Activated T-helper 1 cell treated with anti-CD3 and anti-CD28 coated beads, Interleukin-2, amount 50 U/mL, for 16 hours (primary cell): ENCODE data around the gene CEP55.
"Not testable (repeated sequence)": the region's sequence is repeated elsewhere in the genome, so short reads cannot be mapped to it uniquely, and the experiment has no call there.

ENCODE experiments used
- DNase-seq, 2 donors: peaks; one replicate each; pipeline ENCODE4 v3.0.0-alpha.2; 2020; ENCODE audit warnings: low read depth in 1 of 2, low spot score in 1 of 2

The CEP55 gene

DNA sequence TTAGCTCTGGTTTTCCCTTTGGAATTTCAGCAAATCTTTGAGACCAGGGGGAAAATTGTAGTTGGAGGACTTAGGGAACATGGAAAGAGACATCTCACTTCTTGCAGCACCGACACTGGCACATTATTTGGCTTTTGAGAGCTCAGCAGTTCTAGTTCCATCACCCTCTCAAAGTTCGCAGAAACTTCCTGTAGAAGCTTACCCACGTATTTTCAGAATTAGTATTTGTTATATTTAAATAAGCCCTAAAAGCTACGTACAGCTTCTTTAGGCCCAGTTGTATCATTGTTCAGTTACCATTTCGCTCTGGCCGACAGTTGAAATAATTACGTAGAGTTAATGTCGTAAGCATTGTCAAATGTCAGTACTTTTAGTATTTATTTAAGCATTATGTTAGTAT, 13.4 kb downstream of the CEP55 start:
- DNase-seq, result no peak

DNA sequence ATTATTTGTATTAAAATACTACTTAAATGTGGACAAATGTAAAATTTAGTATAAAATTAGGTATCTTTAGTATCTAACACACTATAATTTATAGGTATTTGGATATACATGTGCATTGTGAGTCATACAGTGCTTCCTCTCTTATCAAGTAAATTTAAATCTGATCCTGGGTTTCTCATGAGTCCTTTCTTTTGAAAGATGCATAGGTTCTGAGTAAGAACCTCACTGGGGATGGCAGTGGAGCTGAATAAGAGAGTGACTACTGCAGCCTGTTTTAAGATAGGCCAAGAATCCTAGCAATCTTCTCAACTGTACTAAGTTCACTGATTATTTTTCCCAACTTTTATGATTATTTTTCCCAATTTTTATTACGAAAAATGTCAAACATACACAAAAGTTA, 16.2 kb downstream of the CEP55 start:
- DNase-seq, result no peak

DNA sequence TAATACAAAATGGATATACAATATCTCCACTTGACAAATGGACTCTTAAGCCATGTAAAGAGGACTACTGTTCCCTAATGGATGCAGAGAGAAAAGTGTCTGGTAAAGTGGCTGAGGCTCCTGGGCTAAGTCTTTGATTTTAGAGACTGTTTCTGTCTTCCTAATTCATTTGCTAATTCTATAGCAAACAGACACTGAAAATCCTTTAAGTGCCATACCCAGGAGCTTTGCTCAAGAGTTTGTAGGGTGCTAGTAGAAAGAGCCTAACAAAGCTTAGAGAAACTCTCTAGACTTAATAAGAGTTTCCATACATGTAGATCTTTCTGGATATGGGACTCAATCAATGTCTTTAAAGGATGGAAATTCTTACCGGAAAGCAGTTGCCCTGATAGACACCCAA, 16.7 kb downstream of the CEP55 start:
- no peak for DNase-seq

DNA sequence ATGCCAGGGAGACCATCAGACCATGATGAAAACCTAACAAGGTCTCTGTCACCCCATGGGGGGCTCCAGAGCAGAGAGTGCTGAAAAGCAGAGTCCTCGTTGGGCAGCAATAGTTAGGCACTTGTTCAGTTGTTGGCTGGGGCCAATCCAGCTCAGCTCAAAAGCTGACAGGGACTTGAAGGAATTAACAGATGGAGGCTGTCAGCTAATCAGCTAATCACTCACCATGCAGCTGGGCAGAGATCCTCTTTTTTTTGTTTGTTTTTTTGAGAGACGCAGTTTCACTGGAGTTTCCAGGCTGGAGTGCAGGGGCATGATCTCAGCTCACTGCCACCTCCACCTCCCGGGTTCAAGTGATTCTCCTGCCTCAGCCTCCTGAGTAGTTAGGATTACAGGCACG, 18.1 kb downstream of the CEP55 start:
- no peak for DNase-seq

DNA sequence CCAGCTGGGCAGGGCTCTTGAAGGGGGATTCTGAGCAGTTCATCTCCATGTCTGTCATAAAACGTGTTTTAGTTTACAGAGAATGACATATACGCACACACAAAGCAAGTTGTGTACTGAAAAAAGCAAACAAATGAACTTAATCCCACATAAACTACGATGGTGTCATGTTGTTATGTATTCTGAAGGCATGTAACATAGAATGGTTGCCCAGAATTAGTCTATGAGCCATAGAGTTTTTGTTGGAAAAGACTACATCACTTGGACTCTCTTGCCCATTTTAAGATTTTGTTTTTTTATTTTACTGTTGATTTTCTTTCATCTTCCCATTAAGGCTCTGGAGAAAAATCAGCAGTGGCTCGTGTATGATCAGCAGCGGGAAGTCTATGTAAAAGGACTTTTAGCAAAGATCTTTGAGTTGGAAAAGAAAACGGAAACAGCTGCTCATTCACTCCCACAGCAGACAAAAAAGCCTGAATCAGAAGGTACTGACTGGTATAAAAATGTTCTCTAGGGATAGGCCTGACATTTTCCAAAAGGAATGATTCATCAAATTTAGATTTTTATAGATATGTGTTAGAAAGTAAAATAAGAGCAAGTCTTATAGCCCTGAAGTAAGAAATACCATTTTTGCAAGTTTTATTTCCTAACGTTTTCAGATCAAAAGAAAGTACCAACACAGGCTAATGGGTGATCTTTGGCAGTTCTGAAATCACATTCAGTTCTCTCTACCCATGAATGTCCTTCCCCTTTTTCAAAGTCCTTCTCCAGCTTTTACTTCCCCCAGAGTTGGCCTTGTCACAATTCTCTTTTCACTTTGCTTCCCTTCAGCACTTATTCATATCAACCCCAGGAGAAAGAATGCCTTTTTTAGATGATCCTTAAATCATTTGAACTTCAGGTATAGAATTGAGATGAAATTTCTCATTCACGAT, 18.9 kb downstream of the CEP55 start:
- DNase-seq, result no peak

DNA sequence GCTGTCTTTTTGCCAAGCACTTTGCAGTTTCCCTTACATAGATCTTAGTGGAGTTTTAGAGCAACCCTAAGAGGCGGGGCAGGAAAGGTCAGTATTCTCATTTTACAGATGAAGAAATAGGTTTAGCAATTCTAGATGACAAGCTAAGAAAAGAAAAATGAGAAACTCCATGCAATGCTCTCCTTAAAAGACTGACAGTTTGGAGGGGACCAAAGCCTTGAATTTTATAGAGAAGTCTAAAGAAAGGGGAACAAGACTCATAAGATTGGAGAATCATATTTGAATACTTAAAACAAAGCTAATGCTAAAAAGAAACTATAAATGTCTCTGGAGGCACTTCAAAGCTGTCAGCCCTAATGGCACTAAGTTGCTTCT, 19.6 kb downstream of the CEP55 start:
- no peak for DNase-seq

DNA sequence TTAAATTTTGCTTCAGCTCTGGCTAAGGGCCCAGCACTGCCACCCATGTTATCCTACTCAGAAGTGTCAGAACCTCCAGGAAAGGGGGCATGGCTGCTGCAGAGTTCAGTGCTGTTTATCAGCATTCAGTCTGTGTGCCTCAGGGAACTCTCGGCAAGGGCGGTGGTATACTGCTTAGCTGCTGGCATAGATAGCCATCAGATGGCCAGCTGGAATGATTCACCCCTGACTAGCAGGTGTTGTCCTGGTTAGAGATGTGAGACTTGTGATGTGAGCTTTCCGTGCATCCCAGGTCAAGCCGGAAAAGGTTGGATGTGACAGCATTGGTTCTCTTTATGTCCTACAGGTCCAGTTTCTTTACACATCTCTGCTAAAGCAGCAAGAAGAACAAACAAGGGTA, 22.1 kb downstream of the CEP55 start:
- DNase-seq, result no peak

DNA sequence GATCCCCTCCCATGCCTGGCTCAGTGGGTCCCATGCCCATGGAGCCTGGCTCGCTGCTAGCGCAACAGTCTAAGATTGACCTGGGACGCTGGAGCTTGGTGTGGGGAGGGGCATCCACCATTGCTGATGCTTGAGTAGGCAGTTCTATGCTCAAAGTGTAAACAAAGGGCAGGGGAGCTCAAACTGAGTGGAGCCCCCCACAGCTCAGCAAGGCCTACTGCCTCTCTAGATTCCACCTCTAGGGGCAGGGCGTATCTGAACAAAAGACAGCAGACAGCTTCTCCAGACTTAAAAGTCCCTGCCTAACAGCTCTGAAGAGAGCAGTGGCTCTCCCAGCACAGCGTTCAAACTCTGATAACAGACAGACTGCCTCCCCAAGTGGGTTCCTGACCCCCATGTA, 38.9 kb downstream of the CEP55 start:
- DNase-seq, result no peak

DNA sequence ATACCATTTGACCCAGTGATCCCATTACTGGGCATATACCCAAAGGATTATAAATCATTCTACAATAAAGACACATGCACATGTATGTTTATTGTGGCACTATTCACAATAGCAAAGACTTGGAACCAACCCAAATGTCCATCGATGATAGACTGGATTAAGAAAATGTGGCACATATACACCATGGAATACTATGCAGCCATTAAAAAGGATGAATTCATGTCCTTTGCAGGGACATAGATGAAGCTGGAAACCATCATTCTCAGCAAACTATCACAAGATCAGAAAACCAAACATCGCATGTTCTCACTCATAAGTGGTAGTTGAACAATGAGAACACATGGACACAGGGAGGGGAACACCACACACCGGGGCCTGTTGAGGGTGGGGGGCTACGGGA, 44.5 kb downstream of the CEP55 start:
- DNase-seq, result not testable (repeated sequence)

DNA sequence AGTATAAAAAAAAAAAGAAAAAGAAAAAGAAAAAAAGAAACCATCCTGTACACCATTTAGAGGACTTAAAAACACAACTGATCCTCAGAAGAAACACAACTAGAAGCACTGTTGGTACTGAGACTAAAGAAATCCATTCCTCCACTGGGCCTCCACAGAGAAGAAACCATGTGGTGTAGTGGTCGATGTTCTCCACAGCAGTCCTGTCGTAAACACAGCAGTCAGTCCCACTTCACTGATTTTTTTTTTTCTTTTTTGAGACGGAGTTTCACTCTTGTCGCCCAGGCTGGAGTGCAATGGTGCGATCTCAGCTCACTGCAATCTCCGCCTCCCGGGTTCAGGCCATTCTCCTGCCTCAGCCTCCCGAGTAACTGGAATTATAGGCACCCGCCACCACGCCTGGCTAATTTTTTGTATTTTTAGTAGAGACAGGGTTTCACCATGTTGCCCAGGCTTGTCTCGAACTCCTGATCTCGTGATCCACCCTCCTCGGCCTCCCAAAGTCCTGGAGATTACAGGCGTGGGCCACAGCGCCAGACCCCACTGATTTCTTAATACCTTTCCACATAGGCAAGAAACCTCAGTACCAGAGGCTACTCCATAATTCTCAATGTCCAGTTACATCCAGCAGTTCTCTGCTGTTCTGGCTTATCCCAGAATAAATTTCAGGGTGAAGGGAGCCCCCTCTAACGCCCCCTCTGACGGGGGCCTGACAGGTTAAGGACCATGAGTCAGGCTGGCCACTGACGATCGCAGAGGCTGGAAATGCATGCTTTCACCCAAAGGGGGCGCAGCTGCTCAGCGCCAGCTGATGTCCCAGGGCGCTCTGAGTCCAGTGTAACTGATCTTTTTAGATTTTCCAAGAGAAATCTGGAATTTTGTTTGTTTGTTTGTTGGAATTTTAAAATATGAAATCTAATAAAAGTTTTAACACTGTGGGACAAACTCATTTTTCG, 45.3 kb downstream of the CEP55 start:
- no peak for DNase-seq

DNA sequence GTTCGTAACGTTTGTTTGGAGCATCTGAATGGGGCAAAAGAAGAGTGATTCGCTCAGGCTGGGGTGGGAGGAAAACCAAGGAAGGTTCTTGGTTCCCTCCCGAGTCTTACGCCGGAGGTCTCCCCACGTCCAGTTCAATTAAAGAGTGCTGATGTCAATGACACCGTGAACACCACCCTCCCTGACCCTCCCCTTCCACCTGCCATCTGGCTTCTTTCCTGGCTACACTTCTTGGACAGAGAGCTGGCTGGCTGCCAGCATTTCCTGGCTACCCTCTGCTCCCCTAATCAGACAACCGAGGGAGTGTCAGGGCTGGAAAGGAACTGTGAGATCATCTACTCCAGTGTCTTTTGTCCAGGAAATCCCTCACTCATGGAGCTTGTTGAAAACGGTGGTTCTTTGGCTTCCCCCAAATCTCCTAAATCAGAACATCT, 46.0 kb downstream of the CEP55 start:
- no peak for DNase-seq

DNA sequence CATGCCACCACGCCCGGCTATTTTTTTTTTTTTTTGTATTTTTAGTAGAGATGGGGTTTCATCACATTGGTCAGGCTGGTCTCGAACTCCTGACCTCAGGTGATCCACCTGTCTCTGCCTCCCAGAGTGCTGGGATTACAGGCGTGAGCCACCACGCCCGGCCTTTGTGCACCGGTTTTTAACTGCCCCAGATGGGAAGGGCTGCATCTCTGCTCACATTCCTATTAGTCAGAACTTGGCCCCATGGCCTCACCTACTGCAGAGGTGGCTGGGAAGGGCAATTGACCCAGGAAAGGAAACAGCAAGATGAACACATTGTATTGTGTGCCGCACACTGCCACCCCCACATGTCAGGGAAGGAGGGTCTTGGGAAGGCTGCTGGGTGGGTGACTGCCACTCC, 50.6 kb downstream of the CEP55 start:
- DNase-seq, result not testable (repeated sequence)

DNA sequence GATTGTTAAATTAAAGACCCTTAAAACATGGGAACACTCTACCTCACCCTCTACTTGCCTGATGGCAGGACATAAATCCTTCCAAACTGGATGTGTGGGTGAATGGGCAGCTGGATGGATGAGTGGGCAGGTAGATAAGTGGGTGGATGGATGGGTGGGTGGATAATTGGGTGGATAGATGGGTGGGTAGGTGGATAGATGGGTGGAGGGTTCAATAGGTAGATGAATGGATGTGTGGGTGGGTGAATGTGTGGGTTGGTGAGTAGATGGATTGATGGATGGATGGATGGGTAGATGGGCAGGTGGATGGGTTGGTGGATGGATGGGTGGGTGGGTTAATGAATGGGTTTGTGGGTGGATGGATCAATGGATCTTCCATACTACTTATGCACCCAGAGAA, 51.1 kb downstream of the CEP55 start:
- no peak for DNase-seq

DNA sequence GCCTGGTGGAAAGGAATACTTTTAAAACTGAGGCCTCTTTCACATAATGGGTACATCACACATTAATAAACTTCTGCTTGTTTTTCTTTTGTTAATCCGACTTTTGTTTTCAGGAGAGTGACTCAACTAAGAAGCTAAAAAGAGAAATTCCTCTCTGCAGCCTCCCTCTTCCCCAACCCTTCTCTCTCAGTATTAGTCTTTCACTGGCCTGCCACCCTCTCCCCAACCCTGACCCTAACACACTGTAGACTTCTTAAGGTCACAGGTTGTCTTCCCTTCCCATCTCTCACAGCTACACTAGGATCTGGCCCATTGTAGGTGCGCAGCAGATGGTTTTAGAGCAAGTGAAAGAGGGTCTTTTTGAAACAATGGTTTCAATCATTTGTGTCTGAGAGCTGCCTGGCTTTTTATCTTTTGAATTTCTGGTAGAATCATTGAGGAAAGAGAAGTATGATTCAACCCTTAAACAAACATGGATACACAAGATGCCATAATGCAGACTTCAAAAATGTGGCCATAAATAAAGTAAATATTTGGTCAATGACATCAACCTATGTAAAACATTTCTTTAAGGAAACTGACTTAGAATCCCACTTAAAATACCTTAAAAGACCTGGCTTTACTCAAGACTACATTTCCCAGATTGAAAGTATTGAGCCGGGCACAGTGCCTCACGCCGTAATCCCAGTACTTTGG, 52.1 kb downstream of the CEP55 start:
- no peak for DNase-seq

DNA sequence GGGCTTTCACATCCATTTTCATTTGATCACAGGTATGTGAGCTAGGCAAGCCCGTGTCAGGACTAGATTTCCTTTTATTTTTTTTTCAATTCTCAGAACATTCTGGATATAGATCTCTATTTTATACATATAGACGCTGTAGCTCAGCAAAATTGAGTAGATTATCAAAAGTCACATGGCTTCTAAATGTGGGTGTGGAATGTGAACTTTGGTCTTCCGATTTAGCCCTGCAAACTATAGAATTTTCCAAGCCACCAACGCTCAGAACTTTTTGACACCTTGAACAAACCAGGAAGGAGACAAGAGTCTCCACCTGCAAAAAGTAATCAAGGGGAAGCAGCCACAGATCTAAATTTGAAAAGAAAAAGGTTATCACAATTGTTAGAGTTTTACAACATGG, 54.2 kb downstream of the CEP55 start:
- DNase-seq, result no peak

DNA sequence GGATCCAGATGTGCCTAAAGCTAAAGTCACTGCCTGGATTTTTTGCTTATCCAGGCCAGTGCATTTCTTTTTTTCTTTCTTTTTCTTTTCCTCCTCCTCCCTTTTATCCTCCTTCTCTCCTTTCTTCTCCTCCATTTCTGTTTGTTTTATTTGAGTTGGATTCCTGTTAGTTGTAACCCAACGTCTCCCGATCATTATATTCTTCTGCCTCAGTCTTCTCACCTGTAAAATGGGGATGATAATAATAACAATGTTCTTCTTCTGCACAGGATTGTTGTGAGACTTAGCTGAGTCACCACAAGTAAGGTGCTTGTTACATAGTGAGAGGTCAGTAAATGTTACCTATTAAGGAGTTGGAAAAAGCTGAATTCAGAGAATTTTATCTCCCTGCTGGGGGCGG, 56.4 kb downstream of the CEP55 start:
- no peak for DNase-seq

DNA sequence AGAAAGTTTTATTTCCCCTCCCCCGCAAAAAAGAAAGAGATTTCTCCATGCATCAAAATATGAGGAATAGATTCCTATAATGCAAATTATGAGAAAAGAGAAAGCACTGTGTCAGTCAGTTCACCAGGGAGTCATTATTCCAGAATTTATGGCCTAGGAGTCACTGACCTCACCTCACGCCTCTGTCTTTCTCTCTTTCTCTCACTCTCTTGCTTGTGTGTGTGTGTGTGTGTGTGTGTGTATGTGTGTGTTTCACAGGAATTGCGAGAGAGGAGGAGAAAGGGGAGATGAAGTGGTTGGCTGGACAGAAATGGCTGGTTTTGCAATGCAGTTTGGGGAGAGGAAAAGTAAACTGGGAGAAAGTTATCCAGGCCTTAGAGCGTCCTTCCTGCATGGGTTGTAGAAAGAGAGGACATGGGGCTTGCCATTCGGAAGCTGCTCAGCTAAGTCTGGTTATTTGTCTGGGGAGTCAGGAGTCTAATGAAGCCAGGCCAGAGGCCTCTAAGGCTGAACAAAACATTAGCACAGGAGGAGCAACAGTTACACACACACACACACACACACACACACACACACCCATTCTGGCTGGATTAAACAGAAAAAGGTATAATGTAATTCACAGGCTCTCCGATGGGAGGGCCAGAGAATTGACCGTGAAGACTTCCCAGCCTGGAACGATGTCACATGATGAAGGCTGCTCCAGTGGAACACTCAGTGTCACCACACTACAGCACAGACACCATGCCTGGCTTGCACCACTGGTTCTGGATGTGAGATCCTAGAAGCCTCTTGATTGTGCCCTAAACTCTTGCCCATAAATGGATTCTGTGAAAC, 57.3 kb downstream of the CEP55 start:
- no peak for DNase-seq

DNA sequence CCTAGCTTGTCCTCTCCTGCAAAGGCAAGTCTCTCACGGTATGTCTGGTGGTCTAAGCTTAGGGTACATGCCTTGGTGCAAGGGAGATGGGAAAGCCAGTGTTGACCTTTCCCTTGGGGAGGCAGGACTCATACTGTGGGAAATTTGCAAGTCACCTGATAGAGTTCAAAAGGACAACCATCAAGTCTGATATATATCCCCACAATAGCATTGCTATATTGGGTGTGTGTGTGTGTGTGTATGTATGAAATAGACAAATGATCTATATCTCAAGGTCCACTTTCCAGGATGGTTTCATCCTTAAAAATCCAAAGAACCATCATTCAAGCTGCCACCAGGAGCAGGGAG, 57.9 kb downstream of the CEP55 start:
- no peak for DNase-seq

DNA sequence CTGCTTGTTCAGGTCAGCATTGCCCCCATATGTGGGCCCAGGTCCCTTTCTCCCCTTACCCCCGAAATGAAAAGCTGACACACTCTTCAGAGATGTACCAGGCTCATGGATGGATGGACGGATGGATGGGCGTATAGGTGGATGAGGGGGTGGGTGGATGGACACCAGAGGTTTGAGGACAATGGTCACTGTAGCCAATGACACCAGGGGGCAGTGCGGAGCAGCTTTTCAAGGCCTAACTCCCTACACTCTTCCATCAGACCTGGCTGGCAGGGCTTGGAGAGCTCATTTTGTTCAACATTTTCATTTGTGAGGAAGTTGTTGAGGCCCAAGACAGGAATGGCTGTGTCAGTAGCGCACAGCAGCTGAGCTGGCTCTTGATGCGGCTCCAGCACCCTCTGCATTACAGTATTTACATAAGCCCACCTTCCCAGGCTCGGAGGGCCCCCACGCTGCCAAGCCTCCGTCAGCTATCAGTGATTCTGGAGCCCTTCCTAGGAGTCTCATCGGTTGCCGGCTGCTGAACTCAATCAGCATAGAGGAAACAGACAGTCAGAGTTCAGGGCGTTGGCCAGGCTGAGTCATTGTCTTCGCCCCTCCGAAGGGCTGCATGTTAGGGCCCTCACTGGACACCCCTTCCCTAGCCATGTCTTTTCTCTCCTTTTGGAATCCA, 58.5 kb downstream of the CEP55 start:
- peak in 1 of 2 donors; percentile 6 for DNase-seq

DNA sequence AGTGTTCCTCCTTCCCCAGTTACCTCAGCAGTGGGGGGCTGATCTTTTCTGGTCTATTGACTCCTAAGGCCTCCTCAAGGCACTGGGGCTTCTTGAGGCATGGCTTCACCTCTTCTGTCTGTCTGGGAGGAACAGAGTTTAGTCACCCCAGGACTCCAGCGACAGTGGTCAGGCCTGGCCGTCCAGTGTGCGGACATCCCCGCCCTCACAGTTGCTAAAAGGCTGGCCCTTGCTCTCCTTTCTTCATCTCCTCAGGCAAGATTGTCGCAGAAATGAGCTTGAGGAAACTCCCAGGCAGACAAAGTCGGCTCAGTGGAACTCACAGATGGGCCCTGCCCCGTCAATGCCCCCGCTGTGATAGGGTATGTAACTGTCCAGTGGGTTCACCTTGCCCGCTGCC, 63.1 kb downstream of the CEP55 start:
- no peak for DNase-seq
